Measurements from ENCODE around the gene HS6ST2. TPM values are rescaled to one million over a fixed set of nuclear protein-coding genes. Genes with fewer than 3 reads are reported as not detected.

HS6ST2 gene
- polyA plus RNA-seq, 3 donors: 24.4 to 25.8 (median 25.2) TPM

GRCh38 chrX:132855780-132856341 is 102.6 kb downstream of the HS6ST2 start:
- DNase-seq (ENCODE audit: low read depth in 3 of 3, low spot score in 2 of 3): no peak

GRCh38 chrX:132853040-132853439 is 105.4 kb downstream of the HS6ST2 start:
- no peak for DNase-seq (ENCODE audit: low read depth in 3 of 3, low spot score in 2 of 3)

GRCh38 chrX:132848296-132848970 is 110.0 kb downstream of the HS6ST2 start:
- DNase-seq (ENCODE audit: low read depth in 3 of 3, low spot score in 2 of 3): no peak

GRCh38 chrX:132843363-132843762 is 115.1 kb downstream of the HS6ST2 start:
- DNase-seq (ENCODE audit: low read depth in 3 of 3, low spot score in 2 of 3): no peak

- DNase-seq (ENCODE audit: low read depth in 3 of 3, low spot score in 2 of 3): no peak
These were observed 115.8 kb downstream of the HS6ST2 start for GRCh38 chrX:132842460-132843238.

- no peak for DNase-seq (ENCODE audit: low read depth in 3 of 3, low spot score in 2 of 3)
These were observed 120.5 kb downstream of the HS6ST2 start for GRCh38 chrX:132837967-132838366.

- no peak for DNase-seq (ENCODE audit: low read depth in 3 of 3, low spot score in 2 of 3)
These were observed 121.3 kb downstream of the HS6ST2 start for GRCh38 chrX:132837126-132837525.

GRCh38 chrX:132836471-132836870 is 122.0 kb downstream of the HS6ST2 start:
- no peak for DNase-seq (ENCODE audit: low read depth in 3 of 3, low spot score in 2 of 3)

- no peak for DNase-seq (ENCODE audit: low read depth in 3 of 3, low spot score in 2 of 3)
These were observed 123.7 kb downstream of the HS6ST2 start for GRCh38 chrX:132834741-132835140.

- no peak for DNase-seq (ENCODE audit: low read depth in 3 of 3, low spot score in 2 of 3)
These were observed 124.3 kb downstream of the HS6ST2 start for GRCh38 chrX:132834109-132834508.

- DNase-seq (ENCODE audit: low read depth in 3 of 3, low spot score in 2 of 3): no peak
These were observed 125.1 kb downstream of the HS6ST2 start for GRCh38 chrX:132833373-132833772.

GRCh38 chrX:132831336-132831973 is 127.0 kb downstream of the HS6ST2 start:
- no peak for DNase-seq (ENCODE audit: low read depth in 3 of 3, low spot score in 2 of 3)

GRCh38 chrX:132822634-132823012 is 135.8 kb downstream of the HS6ST2 start:
- DNase-seq (ENCODE audit: low read depth in 3 of 3, low spot score in 2 of 3): no peak

- DNase-seq (ENCODE audit: low read depth in 3 of 3, low spot score in 2 of 3): no peak
These were observed 136.3 kb downstream of the HS6ST2 start for GRCh38 chrX:132821974-132822633.

- no peak for DNase-seq (ENCODE audit: low read depth in 3 of 3, low spot score in 2 of 3)
These were observed 137.8 kb downstream of the HS6ST2 start for GRCh38 chrX:132820675-132821074.

GRCh38 chrX:132819711-132820264 is 138.6 kb downstream of the HS6ST2 start:
- no peak for DNase-seq (ENCODE audit: low read depth in 3 of 3, low spot score in 2 of 3)

GRCh38 chrX:132818638-132819037 is 139.8 kb downstream of the HS6ST2 start:
- no peak for DNase-seq (ENCODE audit: low read depth in 3 of 3, low spot score in 2 of 3)

GRCh38 chrX:132815643-132816042 is 142.8 kb downstream of the HS6ST2 start:
- no peak for DNase-seq (ENCODE audit: low read depth in 3 of 3, low spot score in 2 of 3)

- DNase-seq (ENCODE audit: low read depth in 3 of 3, low spot score in 2 of 3): no peak
These were observed 147.3 kb downstream of the HS6ST2 start for GRCh38 chrX:132810964-132811712.

- DNase-seq (ENCODE audit: low read depth in 3 of 3, low spot score in 2 of 3): no peak
These were observed 147.9 kb downstream of the HS6ST2 start for GRCh38 chrX:132810488-132810887.
